ENCODE measurements around the gene TIMM10. TPM values are rescaled to one million over a fixed set of nuclear protein-coding genes. Genes with fewer than 3 reads are reported as not detected.

The TIMM10 gene
- total RNA-seq, 1 experiment from 2014 or later: 80.3 TPM

DNA sequence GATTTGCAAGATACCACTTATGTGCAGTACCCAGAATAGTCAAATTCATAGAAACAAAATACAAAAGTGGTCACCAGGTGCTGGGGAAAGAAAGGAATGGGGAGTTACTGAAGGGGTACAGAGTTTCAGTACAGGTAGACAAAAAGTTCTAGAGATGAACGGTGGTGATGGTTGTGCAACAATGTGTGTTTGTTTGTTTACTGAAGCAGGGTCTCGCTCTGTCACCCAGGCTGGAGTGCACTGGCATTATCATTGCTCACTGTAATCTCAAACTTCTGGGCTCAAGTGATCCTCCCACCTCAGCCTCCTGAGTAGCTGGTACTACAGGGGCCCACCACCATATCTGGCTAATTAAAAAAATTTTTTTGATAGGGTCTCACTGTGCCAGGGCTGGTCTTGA lies 24.8 kb upstream of the TIMM10 start:
- no TSS peak for BruUV-seq (replicated peaks)
- POLR2A ChIA-PET: no interaction called here

DNA sequence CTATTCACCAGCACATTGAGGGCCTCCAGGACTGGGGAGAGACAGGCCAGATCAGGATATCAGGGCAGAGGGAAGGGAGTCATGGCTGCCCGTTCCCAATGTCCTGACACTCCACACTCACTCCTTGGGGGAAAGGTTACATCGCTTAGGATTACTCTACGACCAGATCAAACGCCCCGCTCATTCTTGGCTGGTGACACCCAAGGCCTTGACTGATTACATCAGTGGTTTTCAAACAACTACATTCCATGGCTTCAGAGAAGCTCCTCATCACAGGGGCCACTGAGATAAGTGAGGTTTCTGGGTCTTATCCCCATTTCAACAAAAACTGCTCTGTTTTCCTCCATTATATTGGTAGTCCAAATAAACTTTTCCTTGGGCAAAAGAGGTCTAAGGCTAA lies 21.9 kb upstream of the TIMM10 start:
- Mint-ChIP-seq H3K27me3 (ENCODE audit: insufficient read depth, unreplicated experiment) (no peaks in the 10 kb centered on the region), H3K27ac (ENCODE audit: low read depth, unreplicated experiment) (no peak overlapping the region), H3K4me1 (ENCODE audit: insufficient read depth, unreplicated experiment) (peaks cover 2% of the 10 kb centered on the region), H3K9me3 (ENCODE audit: unreplicated experiment) (no peaks in the 10 kb centered on the region), H3K36me3 (ENCODE audit: insufficient read depth, unreplicated experiment) (peaks cover 54% of the 10 kb centered on the region), H3K4me3 (ENCODE audit: unreplicated experiment) (no peak overlapping the region)
- BruUV-seq (replicated peaks): no TSS peak
- DNase-seq (ENCODE audit: unreplicated experiment): no peak
- intact Hi-C loops (cut with micrococcal nuclease): no loop called here
- CTCF ChIA-PET: interaction anchor here (0.6 to 1.1 kb wide), 4 partner anchors 18 to 93 kb away, joined by 3 read pairs; no protein-coding TSS in a partner anchor
- POLR2A ChIA-PET: no interaction called here
- TF ChIP-seq, protein P1, sequence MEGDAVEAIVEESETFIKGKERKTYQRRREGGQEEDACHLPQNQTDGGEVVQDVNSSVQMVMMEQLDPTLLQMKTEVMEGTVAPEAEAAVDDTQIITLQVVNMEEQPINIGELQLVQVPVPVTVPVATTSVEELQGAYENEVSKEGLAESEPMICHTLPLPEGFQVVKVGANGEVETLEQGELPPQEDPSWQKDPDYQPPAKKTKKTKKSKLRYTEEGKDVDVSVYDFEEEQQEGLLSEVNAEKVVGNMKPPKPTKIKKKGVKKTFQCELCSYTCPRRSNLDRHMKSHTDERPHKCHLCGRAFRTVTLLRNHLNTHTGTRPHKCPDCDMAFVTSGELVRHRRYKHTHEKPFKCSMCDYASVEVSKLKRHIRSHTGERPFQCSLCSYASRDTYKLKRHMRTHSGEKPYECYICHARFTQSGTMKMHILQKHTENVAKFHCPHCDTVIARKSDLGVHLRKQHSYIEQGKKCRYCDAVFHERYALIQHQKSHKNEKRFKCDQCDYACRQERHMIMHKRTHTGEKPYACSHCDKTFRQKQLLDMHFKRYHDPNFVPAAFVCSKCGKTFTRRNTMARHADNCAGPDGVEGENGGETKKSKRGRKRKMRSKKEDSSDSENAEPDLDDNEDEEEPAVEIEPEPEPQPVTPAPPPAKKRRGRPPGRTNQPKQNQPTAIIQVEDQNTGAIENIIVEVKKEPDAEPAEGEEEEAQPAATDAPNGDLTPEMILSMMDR (IDR thresholded peaks at IDR 0.05; ENCODE audit: unreplicated experiment): no peak

More for the DNA sequence above, 24.8 kb upstream of the TIMM10 start:
- TF ChIP-seq, protein P1 (IDR thresholded peaks at IDR 0.05; ENCODE audit: unreplicated experiment): no peak
- Mint-ChIP-seq H3K4me1 (ENCODE audit: insufficient read depth, unreplicated experiment) (no peaks in the 10 kb centered on the region), H3K27me3 (ENCODE audit: insufficient read depth, unreplicated experiment) (no peaks in the 10 kb centered on the region), H3K9me3 (ENCODE audit: unreplicated experiment) (no peaks in the 10 kb centered on the region), H3K4me3 (ENCODE audit: unreplicated experiment) (no peak overlapping the region), H3K36me3 (ENCODE audit: insufficient read depth, unreplicated experiment) (peaks cover 64% of the 10 kb centered on the region), H3K27ac (ENCODE audit: low read depth, unreplicated experiment) (no peak overlapping the region)
- no peak for DNase-seq (ENCODE audit: unreplicated experiment)
- intact Hi-C loops (cut with micrococcal nuclease): no loop called here
- CTCF ChIA-PET: interaction anchor here (0.9 to 2.1 kb wide), 4 partner anchors 13 to 205 kb away, joined by 3 to 16 read pairs (median 4); partner anchors contain the start of gene UBE2L6

DNA sequence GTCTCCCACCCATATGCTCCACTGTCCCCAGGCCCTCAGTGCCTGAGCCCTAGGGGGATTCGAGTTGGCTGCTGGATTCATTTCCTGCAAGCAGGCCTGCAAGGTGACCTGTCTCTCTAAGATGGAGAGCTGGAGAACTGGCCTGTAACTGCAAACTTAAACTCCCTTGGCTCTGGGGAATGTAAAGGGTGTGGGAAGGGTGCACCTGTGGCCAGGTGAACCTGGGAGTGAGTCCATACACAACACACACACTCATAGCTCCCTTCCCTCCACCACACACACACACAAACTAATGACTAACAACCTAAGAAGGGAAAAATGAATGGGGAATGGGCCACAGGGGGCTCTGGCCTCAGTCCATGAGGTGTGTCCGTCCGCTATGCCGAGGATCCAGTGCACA lies 21.4 kb upstream of the TIMM10 start:
- no peak for DNase-seq (ENCODE audit: unreplicated experiment)
- H3K27me3 Mint-ChIP-seq (ENCODE audit: insufficient read depth, unreplicated experiment): no peaks in the 10 kb centered on the region
- no peaks in the 10 kb centered on the region for H3K9me3 Mint-ChIP-seq (ENCODE audit: unreplicated experiment)
- peaks cover 7% of the 10 kb centered on the region for H3K4me1 Mint-ChIP-seq (ENCODE audit: insufficient read depth, unreplicated experiment)
- peaks cover 48% of the 10 kb centered on the region for H3K36me3 Mint-ChIP-seq (ENCODE audit: insufficient read depth, unreplicated experiment)
- intact Hi-C loops (cut with micrococcal nuclease): no loop called here
- TF ChIP-seq, protein P1 (IDR thresholded peaks at IDR 0.05; ENCODE audit: unreplicated experiment): no peak
- no peak overlapping the region for H3K27ac Mint-ChIP-seq (ENCODE audit: low read depth, unreplicated experiment)
- BruUV-seq (replicated peaks): no TSS peak
- H3K4me3 Mint-ChIP-seq (ENCODE audit: unreplicated experiment): no peak overlapping the region
- ChIA-PET CTCF (interaction anchor here (0.6 to 2.1 kb wide), 5 partner anchors 19 to 93 kb away, joined by 3 to 10 read pairs (median 3); no protein-coding TSS in a partner anchor), POLR2A (no interaction called here)

DNA sequence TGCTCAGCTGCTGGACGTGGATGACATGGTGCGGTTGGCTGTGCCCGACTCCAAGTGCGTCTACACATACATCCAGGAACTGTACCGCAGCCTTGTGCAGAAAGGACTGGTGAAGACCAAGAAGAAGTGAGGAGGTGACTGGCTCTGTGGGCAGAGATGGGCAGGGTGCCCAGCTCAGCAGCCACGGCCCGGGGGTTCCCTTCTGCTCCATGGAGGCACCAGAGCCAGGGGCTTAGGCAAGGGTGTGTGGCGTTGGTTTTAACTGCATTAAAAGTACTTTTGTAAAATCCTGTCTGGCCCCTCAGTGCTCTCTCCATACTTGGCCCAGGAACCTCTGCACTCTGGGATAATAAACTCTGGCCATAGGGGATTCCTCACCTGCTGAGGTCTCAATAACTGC lies 19.4 kb upstream of the TIMM10 start:
- intact Hi-C loops (cut with micrococcal nuclease): no loop called here
- H3K27ac Mint-ChIP-seq (ENCODE audit: low read depth, unreplicated experiment): no peak overlapping the region
- BruUV-seq (replicated peaks): no TSS peak
- peaks cover 39% of the 10 kb centered on the region for H3K36me3 Mint-ChIP-seq (ENCODE audit: insufficient read depth, unreplicated experiment)
- ChIA-PET CTCF (interaction anchor here (0.9 to 2.1 kb wide), 5 partner anchors 18 to 203 kb away, joined by 3 to 10 read pairs (median 7); partner anchors contain the start of gene UBE2L6), POLR2A (interaction anchor here (0.7 to 1.1 kb wide), 2 partner anchors 18 to 93 kb away, joined by 3 read pairs; partner anchors contain the start of gene UBE2L6)
- DNase-seq (ENCODE audit: unreplicated experiment): no peak
- no peak overlapping the region for H3K4me3 Mint-ChIP-seq (ENCODE audit: unreplicated experiment)
- no peaks in the 10 kb centered on the region for H3K9me3 Mint-ChIP-seq (ENCODE audit: unreplicated experiment)
- TF ChIP-seq, protein P1 (IDR thresholded peaks at IDR 0.05; ENCODE audit: unreplicated experiment): no peak
- no peaks in the 10 kb centered on the region for H3K27me3 Mint-ChIP-seq (ENCODE audit: insufficient read depth, unreplicated experiment)
- H3K4me1 Mint-ChIP-seq (ENCODE audit: insufficient read depth, unreplicated experiment): peaks cover 7% of the 10 kb centered on the region

Measured in MCF 10A (cell line).